Amniotic epithelial cell (primary cell): ENCODE data around the gene RFTN1.

Experiments
- DNase-seq: peaks from one replicate; pipeline ENCODE4 v3.0.0-alpha.2; 2010; ENCODE audit warnings: low read depth

Gene RFTN1

GRCh38 chr3:16486951-16487480, 26.5 kb downstream of the RFTN1 start:
- DNase-seq, result no peak

GRCh38 chr3:16486201-16486600, 27.3 kb downstream of the RFTN1 start:
- no peak for DNase-seq

GRCh38 chr3:16485395-16485992, 28.0 kb downstream of the RFTN1 start:
- no peak for DNase-seq

GRCh38 chr3:16484984-16485383, 28.5 kb downstream of the RFTN1 start:
- no peak for DNase-seq

GRCh38 chr3:16484216-16484615, 29.3 kb downstream of the RFTN1 start:
- DNase-seq, result peak; percentile 100

- no peak for DNase-seq
Observed at GRCh38 chr3:16482770-16483531, 30.5 kb downstream of the RFTN1 start.

- no peak for DNase-seq
Observed at GRCh38 chr3:16482194-16482769, 31.2 kb downstream of the RFTN1 start.

GRCh38 chr3:16481546-16481897, 32.0 kb downstream of the RFTN1 start:
- no peak for DNase-seq

GRCh38 chr3:16480861-16481545, 32.5 kb downstream of the RFTN1 start:
- peak; percentile 93 for DNase-seq

GRCh38 chr3:16478516-16478915, 35.0 kb downstream of the RFTN1 start:
- DNase-seq, result peak; percentile 98

GRCh38 chr3:16477521-16477920, 36.0 kb downstream of the RFTN1 start:
- no peak for DNase-seq

- peak; percentile 92 for DNase-seq
Observed at GRCh38 chr3:16477056-16477455, 36.4 kb downstream of the RFTN1 start.

GRCh38 chr3:16476636-16477035, 36.9 kb downstream of the RFTN1 start:
- peak; percentile 99 for DNase-seq

- DNase-seq, result no peak
Observed at GRCh38 chr3:16475766-16476165, 37.7 kb downstream of the RFTN1 start.

GRCh38 chr3:16474920-16475319, 38.6 kb downstream of the RFTN1 start:
- peak; percentile 72 for DNase-seq

GRCh38 chr3:16474216-16474615, 39.3 kb downstream of the RFTN1 start:
- peak; percentile 89 for DNase-seq

- DNase-seq, result no peak
Observed at GRCh38 chr3:16472593-16472992, 40.9 kb downstream of the RFTN1 start.

- DNase-seq, result no peak
Observed at GRCh38 chr3:16471897-16472296, 41.6 kb downstream of the RFTN1 start.

- no peak for DNase-seq
Observed at GRCh38 chr3:16470590-16470989, 42.9 kb downstream of the RFTN1 start.

GRCh38 chr3:16468336-16469098, 45.0 kb downstream of the RFTN1 start:
- DNase-seq, result peak; percentile 93

- DNase-seq, result peak; percentile 88
Observed at GRCh38 chr3:16468002-16468335, 45.5 kb downstream of the RFTN1 start.

GRCh38 chr3:16467393-16467792, 46.1 kb downstream of the RFTN1 start:
- peak; percentile 50 for DNase-seq
